Stimulated activated CD8-positive, alpha-beta memory T cell treated with anti-CD3 and anti-CD28 coated beads, Interleukin-15, amount 100 ng/mL, for 1 hour (primary cell): Measurements from ENCODE around the gene VWC2L.

ENCODE experiments used
- DNase-seq: peaks from one replicate; pipeline ENCODE4 v3.0.0-alpha.2; 2020; ENCODE audit warnings: low read depth

Gene VWC2L

GRCh38 chr2:214469728-214470127 lies 58.9 kb downstream of the VWC2L start:
- DNase-seq, result no peak

GRCh38 chr2:214471382-214471781 lies 60.5 kb downstream of the VWC2L start:
- no peak for DNase-seq

DNA sequence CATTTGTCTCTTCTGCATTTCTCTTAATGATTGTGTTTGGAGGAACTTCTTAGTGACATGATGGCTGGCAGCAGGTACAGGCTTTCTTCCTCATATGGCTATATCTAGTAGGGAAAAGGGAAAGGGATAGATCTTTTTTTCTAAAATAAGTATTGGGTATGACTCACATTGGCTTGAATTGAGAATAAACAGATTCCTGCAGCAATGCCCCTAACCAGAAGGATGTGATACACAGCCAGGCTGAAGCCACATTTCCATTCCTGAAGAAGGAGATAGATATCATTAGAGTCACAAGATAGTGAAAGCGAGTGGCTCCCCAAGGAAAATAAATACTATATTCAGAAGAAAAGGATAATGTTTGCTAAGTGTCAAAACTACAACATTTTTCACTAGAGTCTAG lies 61.1 kb downstream of the VWC2L start:
- DNase-seq, result no peak

- no peak for DNase-seq
These were observed 66.5 kb downstream of the VWC2L start for GRCh38 chr2:214477305-214477704.

GRCh38 chr2:214481204-214481603 lies 70.3 kb downstream of the VWC2L start:
- no peak for DNase-seq

- DNase-seq, result no peak
These were observed 71.9 kb downstream of the VWC2L start for GRCh38 chr2:214482728-214483127.

- DNase-seq, result no peak
These were observed 73.4 kb downstream of the VWC2L start for GRCh38 chr2:214484239-214484638.

GRCh38 chr2:214484701-214485100 lies 73.8 kb downstream of the VWC2L start:
- no peak for DNase-seq

DNA sequence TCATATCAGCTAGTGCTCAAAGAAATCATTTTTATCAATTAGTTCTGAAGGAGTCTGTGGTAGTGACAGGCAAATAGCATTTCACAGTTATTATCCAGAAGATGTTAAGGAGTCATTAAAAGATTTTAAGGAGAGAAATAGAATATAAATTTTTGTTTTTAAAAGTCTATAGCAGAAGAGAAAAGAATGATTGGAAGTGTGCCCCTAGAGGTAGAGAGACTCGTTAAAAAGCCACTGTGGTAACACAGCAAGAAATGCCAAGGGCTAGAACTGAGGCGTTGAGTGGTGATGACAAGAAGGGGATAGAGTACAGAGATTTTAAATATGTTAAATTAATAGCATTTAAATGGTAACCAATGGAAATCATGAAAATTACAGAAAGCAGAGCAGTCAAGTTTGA lies 78.3 kb downstream of the VWC2L start:
- no peak for DNase-seq

GRCh38 chr2:214489702-214490101 lies 78.8 kb downstream of the VWC2L start:
- no peak for DNase-seq

GRCh38 chr2:214492152-214492551 lies 81.3 kb downstream of the VWC2L start:
- DNase-seq, result no peak

DNA sequence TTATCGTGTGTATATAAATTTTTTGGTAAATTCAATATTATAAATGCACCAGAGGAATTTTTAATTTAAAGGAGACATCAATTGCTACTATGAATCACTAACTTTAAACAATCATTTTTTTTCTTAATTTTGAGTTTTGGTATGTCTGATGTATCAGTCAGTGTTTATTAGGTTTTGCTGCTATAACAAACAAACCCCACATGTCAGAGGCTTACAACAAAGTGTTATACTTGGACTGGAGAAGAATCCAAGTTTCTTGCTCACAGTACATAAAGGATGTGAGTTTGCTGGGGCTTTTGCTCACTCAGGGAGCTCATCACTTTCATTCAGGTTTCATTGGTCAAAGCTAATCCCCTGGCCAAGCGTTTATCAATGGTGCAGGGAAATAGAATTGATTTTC lies 81.8 kb downstream of the VWC2L start:
- no peak for DNase-seq

- no peak for DNase-seq
These were observed 86.6 kb downstream of the VWC2L start for GRCh38 chr2:214497489-214497888.

DNA sequence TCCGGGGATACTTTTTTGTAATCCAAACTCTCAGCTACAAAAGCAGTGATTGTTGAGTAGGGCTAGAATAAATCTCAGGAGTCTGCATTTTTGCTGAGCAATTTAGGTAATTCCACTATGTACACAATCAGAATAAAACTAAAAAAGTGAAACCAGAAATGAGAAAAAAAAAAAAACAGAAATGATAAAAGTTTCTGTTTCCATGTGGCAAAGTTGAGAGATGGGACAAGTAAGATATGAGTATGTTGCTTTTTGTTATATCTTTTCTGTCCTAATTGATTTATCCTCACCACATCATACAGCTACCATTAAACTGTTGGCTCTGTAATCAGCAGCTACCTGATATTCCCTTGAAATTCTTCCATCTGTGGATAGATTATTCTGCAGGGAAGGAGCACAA lies 92.7 kb downstream of the VWC2L start:
- no peak for DNase-seq

DNA sequence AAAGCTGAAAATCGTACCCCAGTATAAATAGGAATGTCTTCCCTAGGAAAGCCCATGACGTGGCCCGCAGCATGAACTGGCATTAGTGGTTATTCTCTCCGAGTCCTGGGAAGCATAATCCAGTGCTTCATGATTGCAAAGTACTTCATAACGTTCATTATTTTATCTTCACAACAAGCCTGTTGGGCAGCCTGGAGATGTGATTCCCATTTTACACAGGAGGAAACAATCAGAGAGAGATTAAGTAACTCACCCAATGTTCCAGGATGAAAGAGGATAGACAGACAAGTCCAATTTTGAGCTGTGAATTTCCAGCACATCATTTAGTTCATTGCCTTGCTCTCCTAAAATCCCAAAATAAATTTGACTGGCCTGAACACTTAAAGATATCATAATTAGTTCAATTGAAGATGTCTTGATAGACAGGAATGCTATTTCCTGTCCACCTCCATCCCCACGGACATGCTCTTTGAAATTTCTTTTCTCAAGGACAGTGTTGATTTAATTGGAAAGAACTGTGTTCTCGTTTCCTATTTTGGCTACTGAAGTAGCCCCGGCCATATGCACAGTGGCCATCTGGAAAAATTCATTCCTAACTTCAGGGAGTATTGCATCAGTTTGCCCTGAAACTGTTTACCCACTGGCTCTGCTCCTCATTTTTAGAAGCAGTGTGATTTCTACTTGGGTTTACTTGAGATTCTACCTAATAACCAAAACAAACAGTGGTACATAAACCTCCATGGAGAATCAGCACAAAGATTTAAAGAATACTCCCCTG lies 93.9 kb downstream of the VWC2L start:
- DNase-seq, result no peak

- no peak for DNase-seq
These were observed 96.2 kb downstream of the VWC2L start for GRCh38 chr2:214507032-214507431.

- DNase-seq, result no peak
These were observed 103.8 kb downstream of the VWC2L start for GRCh38 chr2:214514704-214515103.

- DNase-seq, result no peak
These were observed 104.3 kb downstream of the VWC2L start for GRCh38 chr2:214515111-214515510.

DNA sequence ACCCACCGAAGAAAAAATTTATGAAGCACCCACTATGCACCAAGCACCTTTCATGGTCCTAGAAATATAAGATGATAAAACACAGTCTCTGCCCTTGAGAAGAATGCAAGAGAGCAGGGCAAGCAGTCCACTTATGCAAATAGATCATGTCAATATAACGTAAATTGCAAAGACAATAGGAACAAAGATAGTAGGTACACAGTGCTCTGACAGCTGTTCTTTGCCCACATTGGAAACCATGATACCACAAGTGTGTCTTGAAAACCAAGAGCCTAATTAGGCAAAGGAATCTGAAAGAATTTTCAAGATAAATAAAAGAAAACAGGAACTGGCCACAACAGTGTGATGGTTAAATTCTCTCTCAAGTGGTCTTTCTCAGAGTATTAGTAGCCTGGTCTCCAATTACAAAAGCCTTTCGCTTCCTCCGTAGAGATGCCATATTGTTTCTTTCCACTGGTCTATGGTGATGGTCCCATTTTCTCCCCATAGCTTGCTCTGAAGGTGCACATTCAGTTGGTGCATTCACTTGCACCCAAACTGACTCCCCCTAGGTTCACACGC lies 108.5 kb downstream of the VWC2L start:
- DNase-seq, result no peak

GRCh38 chr2:214529021-214529420 lies 118.2 kb downstream of the VWC2L start:
- no peak for DNase-seq

- no peak for DNase-seq
These were observed 118.7 kb downstream of the VWC2L start for GRCh38 chr2:214529514-214529913.

DNA sequence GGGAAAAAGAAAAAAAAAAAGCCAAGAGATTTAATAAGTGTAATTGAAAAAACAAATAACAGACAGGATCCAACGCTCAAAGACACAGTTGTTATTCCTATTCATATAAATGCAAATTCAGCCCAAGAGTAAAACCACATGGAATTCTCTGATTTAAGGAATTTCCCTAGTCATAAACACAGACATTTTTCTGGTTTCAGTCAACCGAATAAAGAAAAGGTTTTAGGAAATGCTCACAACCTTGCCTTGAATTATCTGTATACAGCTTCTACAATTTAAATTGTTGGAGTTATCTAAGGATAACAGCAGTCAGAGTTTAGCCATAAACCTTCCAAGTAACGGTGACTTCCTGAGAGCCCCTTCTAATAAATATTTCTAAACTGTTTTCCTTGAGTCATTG lies 122.7 kb downstream of the VWC2L start:
- no peak for DNase-seq

- DNase-seq, result no peak
These were observed 125.8 kb downstream of the VWC2L start for GRCh38 chr2:214536625-214537024.

GRCh38 chr2:214537929-214538328 lies 127.1 kb downstream of the VWC2L start:
- no peak for DNase-seq
